GM12801 (cell line): Measurements from ENCODE around the gene TBC1D22A.

Source experiments
- CTCF ChIP-seq: IDR thresholded peaks from one replicate; pipeline ENCODE4 v1.5.1; 2011; ENCODE audit warnings: control low read depth; ENCODE audit not compliant: insufficient read length; ENCODE audit errors: extremely low read depth

TBC1D22A gene

GRCh38 chr22:47159592-47159991 lies 397.1 kb downstream of the TBC1D22A start:
- no peak for TF ChIP-seq CTCF

GRCh38 chr22:47160141-47160541 lies 397.7 kb downstream of the TBC1D22A start:
- TF ChIP-seq CTCF: no peak

GRCh38 chr22:47160781-47161520 lies 398.5 kb downstream of the TBC1D22A start:
- TF ChIP-seq CTCF: no peak

- no peak for TF ChIP-seq CTCF
These were observed 399.2 kb downstream of the TBC1D22A start for GRCh38 chr22:47161631-47162030.

GRCh38 chr22:47162865-47163264 lies 400.4 kb downstream of the TBC1D22A start:
- no peak for TF ChIP-seq CTCF

- no peak for TF ChIP-seq CTCF
These were observed 401.0 kb downstream of the TBC1D22A start for GRCh38 chr22:47163481-47163855.

GRCh38 chr22:47163856-47164513 lies 401.5 kb downstream of the TBC1D22A start:
- TF ChIP-seq CTCF: no peak
